HG03342 (cell line): ENCODE results near the gene NRAP.

Source experiments
- ATAC-seq: cut with Tn5 transposase; IDR thresholded peaks from one replicate; pipeline ENCODE4 v1.9.1; 2021; ENCODE audit warnings: mild to moderate bottlenecking, moderate library complexity; ENCODE audit not compliant: unreplicated experiment

NRAP gene

GRCh38 chr10:113563306-113564088 is 100.3 kb downstream of the NRAP start:
- ATAC-seq = peak; percentile 99

DNA sequence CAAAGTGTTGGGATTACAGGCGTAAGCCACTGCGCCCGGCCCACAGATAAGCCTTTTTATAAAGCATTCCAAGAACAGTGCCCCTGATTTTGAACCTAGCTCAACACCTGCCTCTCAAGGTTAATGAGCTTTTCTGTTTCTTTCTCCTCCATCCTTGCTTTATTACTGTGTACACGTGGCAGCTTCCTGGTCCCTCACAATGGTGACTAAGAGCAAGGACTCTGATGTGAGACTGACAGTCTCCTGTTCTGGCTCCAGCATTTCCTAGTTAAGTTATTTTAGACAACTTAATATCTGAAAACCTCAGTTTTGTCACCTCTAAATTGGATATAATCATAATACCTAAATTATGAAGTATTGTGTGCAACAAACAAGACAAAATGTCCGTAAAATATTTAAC is 101.1 kb downstream of the NRAP start:
- ATAC-seq = no peak

DNA sequence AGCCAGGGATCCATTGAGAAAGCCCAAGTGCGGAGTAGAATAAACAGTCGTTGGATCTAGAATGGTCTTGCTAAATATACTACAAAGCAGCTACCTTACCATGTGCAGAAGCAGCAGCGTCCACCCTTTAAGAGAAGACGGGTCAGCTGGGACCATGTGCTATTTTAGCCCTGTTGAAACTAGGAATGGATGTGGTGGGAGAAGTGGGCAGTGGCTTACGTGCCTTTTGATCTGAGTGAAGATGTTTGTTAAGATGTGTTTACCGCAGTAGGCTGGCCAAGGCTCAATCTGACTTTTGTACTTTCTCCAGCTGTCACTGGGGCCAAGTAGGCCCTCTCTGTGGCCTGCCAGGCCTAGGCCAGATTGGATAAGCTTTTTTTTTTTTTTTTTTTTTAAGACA is 101.8 kb downstream of the NRAP start:
- ATAC-seq = no peak

DNA sequence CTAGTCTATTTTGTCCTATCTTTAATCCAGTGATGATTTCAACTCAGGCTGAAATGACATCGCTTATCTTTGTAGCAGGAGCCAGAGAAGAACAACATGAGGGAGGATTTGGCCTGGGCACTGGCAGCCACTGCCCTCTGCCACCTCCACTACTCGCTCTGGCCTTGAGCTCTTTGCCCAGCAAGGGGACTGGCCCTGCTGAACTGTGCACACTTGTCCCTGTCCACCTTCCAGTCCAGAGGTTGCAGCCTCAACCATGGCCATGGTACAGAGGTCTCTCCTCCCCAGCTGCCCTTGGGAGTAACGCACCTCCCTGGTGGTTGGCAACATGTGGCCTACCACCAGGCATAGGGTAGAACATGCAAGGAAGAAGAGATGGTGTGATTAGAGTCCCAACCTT is 102.6 kb downstream of the NRAP start:
- ATAC-seq = no peak

- no peak for ATAC-seq
Measured at GRCh38 chr10:113560071-113560470, 103.8 kb downstream of the NRAP start.

GRCh38 chr10:113557903-113558321 is 105.9 kb downstream of the NRAP start:
- no peak for ATAC-seq

- ATAC-seq = no peak
Measured at GRCh38 chr10:113557424-113557862, 106.4 kb downstream of the NRAP start.

GRCh38 chr10:113555751-113556150 is 108.1 kb downstream of the NRAP start:
- no peak for ATAC-seq

DNA sequence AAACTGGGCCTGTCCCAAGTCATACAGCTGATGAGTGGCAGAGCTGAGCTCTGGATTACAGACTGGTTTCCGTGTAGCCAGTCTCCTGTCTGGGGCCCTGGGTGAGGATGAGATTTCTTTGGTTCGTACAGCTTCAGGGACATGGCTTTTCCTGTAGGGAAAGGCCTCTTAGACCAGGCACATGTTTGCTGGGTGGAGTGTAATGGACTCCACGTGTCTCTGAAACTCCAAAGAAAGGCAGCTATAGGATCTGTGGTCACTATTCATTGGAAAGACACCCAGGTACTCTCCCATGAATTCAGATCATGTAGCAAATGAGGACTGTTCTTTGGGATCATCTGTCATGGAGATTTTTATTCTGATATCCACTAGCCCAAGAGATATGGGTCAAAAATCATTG is 108.6 kb downstream of the NRAP start:
- no peak for ATAC-seq

GRCh38 chr10:113554214-113554613 is 109.6 kb downstream of the NRAP start:
- no peak for ATAC-seq

GRCh38 chr10:113553149-113553548 is 110.7 kb downstream of the NRAP start:
- ATAC-seq = no peak

- ATAC-seq = no peak
Measured at GRCh38 chr10:113552701-113553100, 111.1 kb downstream of the NRAP start, which contains the start of gene HABP2. HABP2 (plus strand) TSS chr10:113553053; CDS start chr10:113553122, 69 bp downstream.

DNA sequence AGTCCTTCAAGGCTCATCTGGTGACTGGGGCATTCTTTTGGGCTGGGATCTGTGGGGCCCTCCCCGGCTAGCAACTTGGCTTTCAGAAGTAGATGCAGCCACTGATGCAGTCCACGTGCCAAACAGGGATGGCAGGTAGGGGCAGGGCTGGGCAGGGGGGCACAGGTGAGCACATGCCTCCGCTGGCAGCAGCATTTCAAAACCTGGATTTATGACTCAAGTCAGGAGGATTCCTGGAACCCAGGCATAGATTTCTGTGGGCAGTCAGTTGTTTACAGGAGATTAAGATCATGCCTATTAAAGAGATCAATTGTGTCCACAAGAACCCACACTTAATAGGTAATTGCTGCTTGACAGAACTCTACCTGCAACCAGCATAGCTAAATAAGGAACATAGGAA is 111.8 kb downstream of the NRAP start:
- no peak for ATAC-seq

GRCh38 chr10:113550365-113550764 is 113.5 kb downstream of the NRAP start:
- no peak for ATAC-seq

DNA sequence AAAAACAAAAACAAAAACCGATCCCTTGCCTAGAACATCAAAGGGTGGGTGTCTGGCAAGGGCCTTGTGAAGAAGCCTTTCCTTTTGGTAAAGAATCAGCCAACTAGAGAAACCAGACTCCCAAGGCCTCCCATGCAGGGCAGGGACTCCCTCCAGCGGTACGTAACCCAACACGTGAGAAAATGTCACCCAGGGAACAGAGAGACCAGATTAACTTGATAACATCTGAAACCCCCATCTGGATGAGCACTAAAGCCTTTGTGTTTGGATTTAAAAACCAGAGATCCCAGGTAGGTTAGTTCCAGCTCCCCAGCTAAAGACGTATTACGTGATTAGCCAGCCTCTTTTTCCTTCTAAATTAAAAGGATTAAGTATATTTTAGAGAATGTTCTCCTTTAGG is 114.0 kb downstream of the NRAP start:
- no peak for ATAC-seq

DNA sequence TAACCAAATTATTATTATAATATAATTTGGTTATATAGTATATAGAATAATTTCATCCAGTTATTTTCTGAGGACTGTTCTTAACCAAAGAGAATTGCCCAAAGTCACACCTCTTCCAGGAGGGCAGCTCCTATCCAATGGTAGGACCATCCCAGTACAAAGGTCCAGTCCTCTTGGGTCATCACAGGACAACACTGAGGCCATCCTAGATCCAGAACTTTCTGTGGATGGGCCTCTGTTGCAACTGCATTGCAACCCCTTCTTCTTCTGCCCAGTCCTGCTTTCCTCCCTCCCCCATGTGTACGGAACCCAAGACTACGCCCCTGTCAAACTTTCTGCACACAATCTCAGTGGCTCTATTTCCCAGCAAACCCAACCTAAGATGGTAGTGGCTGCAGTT is 116.4 kb downstream of the NRAP start:
- no peak for ATAC-seq

GRCh38 chr10:113544392-113544791 is 119.4 kb downstream of the NRAP start:
- no peak for ATAC-seq

DNA sequence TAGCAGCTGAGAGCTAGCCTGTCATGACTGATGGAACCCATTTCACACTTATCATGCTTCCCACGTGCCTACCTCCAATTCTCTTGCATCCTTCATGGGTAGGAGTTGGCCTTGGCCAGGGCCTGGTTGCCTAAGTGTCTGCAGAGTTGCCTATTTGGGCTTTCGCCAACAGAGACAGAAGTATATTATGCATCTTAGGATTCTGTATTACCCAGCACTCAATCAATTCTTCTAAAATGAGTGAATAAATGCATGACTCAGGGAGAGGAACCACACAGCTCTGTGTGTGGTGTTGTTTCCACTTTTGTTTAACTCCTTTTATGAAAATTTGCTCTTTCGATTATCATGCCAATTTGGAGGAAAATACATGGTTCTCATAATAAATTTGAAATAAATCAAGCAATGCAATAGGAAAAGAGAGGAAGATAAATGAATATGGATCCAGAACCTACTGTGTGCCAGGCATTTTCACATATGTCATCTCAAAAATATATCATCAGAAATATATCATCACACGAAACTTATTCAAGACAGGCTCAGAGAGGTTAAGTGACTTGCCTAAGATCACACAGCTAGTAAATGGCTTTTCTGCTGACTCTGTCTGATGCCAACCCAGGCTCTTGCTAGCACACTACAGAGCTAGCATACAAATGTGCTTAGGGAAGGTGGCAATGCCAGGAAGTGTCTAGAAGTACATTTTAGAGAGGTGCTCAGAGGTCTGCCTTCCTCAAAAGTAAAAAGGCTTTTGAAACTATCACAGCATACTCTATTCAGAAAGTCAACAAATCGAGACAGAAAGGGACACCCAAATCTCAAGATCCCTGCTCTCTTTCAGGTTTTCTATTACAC is 120.5 kb downstream of the NRAP start:
- no peak for ATAC-seq

DNA sequence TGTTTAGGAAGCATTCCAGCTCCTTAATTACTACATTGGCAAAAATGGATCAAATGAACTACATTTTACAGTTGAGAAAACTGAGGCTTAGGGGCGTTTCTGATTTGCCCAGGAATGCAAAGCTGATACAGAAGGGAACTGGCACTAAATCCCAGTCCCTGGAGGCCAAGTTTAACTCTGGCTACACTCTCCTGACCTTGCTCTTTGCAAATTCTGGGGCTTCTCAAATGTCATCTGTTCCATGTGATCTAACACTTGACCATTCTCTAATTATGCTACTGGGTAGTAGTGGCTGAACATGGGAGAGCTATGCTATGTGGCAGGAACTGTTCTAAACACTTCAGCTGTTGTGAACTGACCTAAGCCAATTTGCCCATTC is 122.3 kb downstream of the NRAP start:
- ATAC-seq = no peak

DNA sequence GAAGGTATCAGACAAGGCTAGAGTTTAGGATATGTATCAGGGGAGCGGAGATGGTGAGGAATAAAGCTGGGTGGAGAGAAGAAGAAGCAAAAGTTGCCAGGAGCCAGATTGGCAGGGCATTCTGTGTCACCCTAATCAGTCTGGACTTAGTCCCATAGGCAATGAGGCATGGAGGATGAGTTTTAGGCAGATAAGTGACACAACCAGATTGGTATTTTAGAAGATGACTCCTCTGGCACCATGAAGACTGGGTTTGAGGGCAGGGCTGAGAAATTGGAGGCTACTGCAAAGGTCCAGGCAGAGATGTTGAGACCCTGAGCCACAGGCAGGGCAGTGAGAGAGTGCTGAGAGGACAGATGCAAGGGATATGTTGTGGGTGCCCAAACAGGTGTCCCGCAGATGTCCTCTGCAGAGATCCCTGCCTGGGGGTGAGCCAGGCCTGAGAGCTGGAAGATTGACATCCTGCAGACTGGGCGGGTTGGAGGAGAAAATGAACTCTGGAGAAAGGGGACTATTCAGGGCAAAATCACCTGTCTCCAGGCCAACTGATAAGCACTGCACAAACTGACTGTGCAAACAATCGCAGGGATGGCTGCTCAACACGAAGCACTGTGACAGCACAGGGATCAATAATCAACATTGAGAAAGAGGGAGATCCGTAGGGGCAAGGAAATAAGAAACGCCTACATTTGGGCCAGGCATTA is 122.8 kb downstream of the NRAP start:
- no peak for ATAC-seq

DNA sequence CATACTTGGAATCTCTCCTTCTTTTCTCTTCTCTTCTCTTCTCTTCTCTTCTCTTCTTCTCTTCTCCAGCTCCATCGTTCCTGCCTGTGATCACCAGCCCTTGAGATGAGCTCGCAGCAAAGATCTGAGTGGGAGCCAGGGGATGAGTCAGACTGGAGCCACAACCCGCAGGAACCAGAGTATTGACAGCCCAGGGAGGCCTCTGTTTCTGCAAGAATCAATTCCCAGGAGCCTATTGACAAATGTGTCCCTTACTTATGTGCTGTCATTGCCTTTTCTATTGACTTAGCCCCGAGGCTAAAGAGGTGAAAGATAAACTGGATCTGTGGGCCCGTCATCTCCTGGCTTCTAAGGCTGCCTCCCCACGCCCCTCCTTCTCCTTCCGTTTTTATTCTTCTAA is 124.1 kb downstream of the NRAP start:
- no peak for ATAC-seq
